Germinal center (tissue), 1 donor: ENCODE measurements around the gene RAB25.
"Not testable (repeated sequence)": the region's sequence is repeated elsewhere in the genome, so short reads cannot be mapped to it uniquely, and the experiment has no call there.

ENCODE experiments used
- DNase-seq: peaks from one replicate; pipeline ENCODE4 v3.0.0; 2012; ENCODE audit warnings: mixed read lengths, low spot score

RAB25 gene

DNA sequence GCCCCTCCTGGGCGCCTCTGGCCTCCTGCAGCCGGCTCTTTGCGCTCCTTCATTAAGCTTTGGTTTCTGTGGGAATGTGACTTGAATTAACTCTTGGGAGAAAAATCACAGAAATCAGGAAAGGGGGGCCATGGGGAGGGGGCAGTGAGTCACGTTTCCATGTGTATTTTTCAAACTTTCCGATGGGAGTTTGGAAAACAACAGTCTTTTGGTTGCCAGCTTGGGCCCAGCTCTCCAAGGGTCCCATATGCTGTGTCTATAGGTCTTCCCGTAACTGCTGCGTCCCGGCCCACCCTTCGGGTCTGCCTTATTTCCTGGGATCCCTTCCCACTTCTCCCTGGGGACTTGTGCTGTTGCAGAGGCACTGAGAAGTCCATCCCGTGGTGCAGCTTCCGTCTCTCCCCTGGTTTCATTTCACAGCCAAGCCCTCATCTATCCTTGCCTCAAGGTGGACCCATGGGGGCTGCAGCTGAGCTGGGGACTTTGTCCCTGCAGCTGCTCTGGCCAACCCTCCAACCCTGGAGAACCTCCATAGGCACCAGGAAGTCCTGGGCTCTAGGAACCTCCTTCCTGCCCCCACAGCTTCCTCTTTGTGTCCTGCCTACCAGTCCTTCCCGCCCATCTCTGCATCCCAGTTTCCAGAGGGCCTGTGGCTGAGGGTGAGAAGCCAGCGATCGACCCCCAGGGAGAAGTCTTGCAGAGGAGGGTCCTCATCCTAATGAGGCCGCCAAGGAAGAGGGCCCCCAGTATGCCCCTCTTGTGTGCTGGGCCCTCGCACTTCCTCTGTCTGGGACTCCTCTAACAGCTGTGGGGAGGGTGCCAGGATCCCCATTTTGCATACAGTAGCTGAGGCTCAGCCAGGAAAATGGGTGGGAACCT is 41.9 kb downstream of the RAB25 start:
- no peak for DNase-seq

DNA sequence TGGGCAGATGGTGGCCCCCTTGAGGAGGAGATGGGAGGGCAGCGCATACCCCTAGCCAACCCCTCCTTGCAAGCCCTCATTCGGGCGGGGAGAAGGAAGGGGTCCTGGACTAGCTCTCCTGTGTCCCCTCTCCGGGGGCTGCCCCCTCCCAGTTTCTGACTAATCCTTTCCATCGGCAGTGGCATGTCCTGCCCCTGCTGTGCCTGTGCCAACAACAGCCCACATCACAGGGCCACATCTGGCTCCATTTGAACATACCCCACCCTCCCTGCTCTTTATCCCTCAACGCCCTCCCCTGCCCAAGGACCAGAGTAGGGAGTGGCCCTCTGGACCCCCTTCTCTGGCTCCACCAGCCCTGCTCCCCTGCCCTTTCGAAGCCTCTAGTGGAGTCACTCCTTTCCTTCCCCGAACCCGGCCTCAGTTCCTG is 42.6 kb downstream of the RAB25 start:
- DNase-seq, result no peak

DNA sequence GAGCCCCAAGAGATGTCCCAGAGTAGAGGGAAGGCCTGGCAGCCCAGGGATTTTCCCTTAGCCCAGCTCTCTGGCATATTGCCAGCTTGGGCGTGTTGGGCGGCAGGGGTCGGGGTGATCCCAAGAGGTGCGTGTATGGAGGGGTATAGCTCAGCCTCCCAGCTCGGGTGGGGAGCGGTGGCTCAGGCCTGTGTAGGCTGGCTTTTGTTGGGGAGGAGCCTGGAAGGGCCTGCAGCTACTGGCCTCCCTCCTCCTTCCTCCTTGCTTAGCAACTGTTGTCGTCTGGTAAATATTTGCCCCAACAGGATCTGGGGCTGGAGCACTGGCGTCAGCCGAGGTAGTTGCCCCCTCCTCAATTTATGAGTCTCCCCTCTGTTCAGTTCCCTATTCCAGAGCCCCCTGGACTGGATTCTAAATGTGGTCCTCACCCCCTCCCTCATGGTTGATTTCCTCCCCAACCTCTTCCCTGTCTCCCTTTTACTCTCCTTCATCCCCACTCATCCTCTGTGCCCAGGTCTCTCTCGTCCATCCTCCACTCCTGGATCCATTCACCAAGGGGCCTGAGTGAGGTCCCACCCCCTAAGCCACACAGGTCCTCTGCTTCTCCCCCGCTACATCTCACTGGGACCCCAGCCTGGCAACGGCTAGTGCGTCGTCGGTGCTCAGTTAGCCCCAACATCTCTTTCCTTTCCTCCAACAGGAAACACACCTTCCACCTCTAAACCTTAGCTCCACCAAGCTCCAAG is 43.3 kb downstream of the RAB25 start:
- DNase-seq, result no peak

DNA sequence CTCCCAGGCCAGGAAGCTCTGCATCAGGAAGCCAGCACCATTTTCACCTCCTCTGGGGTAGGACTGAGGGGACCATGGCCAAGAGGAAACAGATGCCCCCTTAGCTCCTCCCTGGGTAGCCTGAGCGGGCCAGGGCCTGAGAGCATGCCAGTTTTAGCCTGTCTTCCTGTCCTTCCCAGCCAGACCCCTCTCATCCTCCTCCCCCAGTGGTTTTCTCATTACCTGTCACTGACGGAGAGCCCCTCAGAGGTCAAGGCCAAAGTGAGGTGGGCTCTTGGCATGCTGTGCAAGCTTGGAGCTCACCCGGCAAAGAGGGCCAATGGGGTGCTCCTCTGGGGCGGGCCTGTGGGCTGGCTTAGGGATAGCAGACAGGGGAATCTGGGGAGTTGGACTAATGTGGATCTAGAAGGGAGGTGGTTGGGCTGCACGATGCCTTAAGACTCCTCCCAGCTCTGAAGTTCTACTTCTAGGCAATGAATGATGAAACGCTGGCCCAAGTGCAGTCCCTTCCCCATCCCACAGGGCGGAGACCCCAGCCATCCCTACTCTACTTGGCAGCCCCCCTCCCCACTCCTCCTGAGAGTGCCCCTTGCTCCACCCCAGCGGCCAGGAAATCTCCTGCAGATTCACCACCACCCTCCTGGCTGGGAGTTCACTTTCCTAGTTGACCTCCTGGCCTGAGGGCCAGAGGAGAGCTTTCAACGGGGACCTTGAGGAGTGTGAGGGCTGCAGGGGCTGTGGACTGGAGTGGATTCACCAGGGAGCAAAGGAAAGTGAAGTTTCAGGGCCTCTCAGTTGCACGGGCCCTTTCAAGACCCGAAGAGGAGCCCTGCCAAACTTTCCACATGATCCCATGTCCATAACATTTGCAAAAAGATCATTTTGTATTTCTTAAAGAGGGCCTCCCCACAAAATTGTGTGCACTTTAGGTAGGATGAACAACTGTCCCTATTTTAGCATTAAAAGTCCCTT is 44.2 kb downstream of the RAB25 start:
- no peak for DNase-seq

DNA sequence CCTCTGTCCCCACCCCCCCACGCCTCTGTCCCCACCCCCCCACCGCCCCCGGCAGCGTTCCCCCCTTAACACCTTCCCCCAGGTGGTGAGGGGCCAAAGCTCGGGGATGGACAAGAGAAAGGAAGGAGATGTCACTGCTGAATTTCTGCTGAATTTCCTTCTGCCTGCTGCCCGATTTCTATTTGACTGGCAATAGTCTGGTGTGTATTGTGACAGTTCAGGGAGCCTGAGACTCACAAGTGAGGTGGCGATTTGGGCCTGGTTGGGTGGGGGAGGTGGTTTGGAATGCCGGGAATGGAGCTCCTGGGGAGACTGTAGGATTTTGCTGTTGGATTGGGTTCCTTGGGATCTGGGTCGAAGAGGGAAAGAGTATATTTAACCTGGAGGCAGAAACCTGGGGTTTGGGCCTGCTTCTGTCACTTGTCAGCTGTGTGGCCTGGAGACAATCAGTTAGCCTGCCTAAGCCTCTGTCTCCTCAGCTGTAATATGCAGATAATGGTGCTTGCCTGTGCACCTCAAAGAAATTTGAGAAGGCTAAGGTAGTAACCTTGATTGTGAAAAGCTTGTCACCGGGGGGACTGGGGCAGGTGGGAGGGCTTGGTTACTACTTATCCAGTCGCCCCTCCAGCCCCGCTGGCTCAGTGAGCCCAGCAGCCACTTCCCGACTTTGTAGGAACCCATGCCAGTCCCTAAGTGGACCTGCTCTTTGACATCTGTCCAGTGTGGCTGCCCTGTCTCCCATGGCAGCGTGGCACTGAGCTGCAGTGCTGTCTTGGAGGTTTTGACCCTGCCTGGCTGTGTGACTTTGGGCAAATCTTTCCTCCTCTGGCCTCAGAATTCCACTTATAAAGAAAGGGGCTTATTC is 45.9 kb downstream of the RAB25 start:
- DNase-seq, result no peak

DNA sequence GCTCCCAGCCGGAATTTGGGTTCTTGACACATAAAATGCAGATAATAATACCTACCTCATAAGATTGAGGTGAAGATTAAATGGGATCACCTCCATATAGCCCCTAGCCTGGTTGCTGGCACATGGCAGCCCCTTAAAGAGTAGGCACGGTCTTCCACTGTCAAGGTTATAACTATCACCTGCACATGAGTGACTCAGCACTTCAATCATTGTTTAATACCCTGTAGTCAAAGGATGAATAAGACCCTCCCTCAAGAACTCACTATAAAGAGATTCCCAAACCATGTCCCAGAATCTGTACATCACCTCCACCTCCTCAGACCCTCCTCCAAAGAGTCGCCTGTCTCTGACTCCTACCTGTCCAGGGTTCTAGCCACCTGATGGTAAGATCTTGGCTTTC is 47.1 kb downstream of the RAB25 start:
- no peak for DNase-seq

DNA sequence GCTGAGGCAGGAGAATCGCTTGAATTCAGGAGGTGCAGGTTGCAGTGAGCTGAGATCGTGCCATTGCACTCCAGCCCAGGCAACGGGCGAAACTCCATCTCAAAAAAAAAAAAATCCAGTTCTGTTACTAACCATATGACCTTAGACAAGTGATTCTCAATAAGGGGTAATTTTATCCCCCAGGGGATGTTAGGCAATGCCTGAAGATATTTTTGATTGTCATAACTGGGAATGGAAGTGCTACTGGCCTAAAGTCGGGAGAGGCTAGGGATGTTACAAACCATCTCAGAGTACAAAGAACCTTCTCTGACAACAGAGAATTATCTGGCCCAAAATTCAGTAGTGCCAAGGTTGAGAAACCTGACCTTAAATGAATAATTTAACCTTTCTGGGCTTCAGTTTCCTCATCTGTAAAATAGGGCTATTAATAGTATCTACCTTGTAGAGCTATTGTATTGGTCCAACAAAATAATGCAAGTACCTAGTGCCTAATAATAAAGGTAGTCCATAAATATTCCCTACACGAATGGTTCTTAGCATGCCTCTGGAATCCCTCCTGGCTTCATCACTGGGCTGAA is 47.8 kb downstream of the RAB25 start:
- DNase-seq, result no peak

DNA sequence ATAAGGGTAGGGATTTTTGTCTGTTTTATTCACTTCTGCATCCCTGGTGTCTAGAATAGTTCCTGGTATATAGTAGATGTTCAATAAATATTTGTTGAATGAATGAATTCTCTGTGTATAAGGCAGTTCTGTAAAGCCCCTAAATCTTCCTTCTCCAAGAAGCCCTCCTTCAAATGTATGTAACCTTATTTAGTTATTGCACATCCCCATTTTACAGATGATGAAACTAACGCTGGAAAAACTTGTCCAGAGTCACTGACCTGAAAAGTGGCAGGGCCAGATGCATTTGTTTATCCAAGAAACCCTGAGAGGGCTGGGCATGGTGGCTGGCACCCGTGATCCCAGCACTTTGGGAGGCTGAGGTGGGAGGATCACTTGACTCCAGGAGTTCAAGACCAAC is 49.3 kb downstream of the RAB25 start:
- no peak for DNase-seq

DNA sequence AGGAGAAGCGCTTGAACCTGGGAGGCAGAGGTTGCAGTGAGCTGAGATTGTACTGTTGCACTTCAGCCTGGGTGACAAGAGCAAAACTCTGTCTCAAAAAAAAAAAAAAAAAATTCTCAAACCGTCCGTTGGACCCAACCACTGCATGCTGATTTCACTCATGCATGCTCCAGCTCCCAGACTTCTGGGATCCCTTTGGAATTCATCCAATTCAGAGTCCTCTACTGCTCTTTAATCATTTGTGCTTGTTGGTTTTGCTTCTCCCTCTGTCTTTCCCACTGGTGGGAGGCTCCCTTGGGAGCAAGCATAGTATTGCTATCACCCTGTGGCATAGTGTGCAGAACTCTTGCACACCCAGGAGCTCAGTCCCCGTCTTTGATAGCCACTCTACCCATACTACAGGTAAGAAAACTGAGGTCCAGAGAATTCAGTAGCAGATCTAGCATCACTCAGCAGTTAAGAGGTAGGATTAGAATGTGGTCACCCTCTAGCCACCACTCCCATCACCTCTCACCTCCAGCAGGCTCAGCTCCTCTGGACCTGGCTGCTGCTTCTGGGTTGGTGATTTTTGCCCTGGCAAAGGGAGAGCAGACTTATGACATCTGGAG is 50.5 kb downstream of the RAB25 start:
- DNase-seq, result no peak

DNA sequence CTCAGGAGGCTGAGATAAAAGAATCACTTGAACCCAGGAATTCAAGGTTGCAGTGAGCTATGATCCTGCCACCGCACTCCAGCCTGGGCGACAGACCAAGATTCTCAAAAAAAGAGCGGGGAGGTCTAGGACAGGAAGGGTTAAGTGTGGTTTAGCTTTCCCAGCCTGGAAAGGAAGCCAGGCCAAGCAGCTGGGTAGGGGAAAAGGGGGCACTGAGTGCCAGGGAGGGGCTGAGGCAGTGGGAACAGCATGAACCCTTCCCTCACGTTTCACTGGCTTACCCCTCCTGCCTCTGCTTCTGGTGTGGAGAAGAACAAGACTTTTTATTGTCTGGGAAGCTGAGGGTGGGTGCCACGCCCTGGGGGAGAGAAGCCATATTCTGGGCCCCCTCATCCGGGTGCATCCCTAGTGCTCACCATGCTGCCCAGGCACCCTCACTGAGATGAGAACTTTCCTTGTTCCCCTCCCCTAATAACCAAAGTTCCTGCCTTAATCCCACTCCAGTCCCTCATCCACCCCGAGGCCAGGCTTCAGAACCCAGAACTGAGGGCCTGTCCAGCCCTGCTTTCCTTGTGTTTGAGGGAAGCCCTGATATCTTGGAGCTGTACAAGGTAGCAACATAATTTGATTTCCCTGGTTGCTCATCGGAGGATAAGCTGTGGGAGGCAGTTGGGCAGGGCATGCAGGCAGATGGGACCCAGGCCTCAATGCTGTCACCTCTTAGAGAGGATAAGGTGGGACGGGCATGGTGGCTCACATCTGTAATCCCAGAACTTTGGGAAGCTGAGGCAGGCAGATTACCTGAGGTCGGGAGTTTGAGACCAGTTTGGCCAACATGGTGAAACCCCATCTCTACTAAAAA is 51.5 kb downstream of the RAB25 start:
- no peak for DNase-seq

DNA sequence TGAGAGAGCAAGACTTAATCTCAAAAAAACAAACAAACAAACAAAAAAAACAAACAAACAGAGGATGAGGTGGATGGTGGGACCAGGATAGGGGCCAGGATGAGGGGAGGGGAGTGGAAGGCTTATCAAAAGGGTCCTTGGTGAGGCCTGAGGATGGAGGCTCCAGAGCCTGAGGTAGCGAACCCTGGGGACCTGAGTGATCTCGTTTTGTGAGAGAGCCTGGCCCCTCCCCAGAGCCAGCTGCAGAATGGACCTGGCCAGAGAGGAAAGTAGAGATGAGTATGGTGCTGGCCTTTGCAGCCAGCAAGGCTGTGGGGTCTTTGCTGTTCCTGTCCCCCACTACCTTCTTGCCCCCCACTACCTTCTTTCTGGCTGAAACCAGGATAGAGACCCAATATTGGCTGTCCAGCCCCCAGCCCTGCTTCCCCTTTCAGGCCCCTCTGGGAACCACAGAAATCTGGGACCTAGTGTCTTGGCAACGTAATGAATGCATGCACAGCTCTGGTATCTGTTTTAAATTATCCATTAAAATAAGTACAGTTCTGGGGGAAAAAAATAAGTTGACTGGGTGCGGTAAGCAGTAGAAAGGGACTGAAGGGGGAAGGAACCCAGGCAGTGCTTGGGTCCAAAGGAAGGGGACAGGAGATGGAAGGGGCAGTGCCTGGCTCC is 52.5 kb downstream of the RAB25 start:
- DNase-seq, result no peak

DNA sequence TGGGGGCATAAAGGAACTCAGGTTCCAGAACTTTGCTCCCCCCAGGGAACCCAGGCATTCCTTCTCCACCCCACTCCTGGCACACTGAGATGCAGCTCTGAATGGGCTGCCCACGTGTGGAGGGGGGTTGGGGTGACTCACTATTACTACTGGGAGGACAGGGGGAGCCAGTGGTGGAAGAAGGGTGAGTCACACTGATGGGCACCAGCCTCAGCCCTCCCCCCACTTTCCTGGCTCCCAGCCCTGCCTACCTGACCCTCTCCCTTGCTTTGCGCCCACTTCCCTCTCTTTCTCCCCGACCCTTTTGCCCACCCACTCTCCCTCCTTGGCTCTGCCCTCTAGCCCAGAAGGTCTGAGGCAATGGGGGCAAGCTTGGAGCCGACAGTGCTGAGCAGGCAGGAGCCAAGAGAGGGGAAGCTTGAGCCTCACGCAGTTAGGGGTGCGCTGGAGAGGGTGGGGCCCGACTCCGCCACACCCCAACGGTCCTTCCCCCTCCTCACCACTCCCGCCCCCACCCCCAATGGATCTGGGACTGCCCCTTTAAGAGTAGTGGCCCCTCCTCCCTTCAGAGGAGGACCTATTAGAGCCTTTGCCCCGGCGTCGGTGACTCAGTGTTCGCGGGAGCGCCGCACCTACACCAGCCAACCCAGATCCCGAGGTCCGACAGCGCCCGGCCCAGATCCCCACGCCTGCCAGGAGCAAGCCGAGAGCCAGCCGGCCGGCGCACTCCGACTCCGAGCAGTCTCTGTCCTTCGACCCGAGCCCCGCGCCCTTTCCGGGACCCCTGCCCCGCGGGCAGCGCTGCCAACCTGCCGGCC is 53.4 kb downstream of the RAB25 start, which contains the start of gene LMNA:
Gene LMNA (plus strand): TSS at position 611 of the 818 bp plus-strand sequence. CDS start 208 bp downstream, outside the sequence.
- DNase-seq, result no peak

DNA sequence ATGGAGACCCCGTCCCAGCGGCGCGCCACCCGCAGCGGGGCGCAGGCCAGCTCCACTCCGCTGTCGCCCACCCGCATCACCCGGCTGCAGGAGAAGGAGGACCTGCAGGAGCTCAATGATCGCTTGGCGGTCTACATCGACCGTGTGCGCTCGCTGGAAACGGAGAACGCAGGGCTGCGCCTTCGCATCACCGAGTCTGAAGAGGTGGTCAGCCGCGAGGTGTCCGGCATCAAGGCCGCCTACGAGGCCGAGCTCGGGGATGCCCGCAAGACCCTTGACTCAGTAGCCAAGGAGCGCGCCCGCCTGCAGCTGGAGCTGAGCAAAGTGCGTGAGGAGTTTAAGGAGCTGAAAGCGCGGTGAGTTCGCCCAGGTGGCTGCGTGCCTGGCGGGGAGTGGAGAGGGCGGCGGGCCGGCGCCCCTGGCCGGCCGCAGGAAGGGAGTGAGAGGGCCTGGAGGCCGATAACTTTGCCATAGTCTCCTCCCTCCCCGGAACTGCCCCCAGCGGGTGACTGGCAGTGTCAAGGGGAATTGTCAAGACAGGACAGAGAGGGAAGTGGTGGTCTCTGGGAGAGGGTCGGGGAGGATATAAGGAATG is 54.1 kb downstream of the RAB25 start:
- no peak for DNase-seq

DNA sequence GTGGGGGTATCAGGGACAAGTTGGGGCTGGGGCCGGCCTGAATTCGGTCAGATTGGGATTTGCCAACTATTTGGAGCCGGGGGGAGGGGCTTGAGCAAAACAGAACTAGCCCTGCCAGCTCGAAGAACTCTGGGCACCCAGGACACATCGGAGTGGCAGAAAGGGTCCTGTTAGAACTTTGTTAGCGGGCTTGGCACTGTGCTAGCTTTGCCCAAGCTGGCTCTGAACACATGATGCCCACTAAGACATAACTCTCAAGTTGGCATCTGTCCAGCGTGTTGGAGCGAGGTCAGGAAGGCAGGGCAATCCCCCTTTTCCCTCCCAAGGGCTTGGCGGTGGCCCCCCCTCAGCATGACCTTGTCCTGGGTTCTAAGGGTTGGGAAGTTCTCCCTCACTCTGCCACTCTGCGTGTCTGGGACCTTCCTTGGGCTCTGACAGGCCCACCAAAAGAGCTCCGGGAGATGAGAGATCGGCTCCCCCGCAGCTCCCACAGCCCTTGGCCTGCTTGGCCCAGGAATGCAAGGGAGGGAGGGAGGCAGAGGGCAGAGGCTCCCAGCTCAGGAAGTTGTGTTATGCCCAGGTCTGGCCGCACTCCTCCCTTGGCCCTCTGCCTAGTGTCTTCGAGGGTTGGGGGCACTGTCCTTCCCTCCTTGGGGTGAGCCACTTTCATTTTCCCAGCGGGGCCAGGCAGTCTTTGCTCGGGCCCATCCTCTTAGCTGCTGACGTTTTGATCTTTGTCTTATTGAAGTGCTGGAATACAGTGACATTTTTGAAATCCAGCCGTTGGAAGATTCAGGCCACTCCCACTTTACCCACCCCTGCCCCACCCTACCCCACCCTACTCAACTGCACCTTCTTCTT is 54.8 kb downstream of the RAB25 start:
- DNase-seq, result no peak

DNA sequence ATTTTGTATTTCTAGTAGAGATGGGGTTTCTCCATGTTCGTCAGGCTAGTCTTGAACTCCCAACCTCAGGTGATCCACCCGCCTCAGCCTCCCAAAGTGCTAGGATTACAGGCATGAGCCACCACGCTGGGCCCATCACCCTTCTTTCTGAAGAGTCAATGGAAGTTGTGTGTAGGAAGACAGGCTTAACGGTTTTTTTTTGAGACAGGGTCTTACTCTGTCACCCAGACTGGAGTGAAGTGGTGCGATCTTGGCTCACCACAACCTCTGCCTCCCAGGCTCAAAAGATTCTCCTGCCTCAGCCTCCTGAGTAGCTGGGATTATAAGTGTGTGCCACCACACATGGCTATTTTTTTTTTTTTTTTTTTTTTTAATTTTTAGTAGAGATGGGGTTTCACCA is 55.8 kb downstream of the RAB25 start:
- not testable (repeated sequence) for DNase-seq

DNA sequence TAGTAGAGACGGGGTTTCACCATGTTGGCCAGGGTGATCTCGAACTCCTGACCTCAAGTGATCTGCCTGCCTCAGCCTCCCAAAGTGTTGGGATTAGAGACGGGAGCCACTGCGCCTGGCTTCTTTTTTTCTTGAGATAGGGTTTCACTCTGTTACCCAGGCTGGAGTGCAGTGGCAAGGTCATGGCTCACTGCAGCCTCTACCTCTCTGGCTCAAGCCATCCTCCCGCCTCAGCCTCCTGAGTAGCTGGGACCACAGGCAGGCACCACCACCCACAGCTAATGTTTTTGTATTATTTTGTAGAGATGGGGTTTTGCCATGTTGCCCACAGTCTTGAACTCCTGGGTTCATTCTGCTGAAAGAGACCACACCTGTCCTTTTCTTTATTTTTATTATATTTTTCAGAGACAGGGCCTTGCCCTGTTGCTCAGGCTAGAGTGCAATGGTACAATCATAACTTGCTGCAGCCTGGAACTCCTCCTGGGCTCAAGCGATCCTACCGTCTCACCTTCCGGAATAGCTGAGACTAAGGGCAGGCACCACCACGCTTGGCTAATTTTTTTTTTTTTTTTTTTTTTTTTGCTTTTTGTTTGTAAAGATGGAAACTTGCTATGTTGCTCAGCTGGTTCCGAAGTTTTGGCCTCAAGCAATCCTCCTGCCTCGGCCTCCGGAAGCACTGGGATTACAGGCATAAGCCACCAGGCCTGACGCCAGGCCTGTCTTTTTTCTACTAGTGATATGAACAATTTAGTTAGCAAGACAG is 56.6 kb downstream of the RAB25 start:
- no peak for DNase-seq
